ENCODE results near the gene TNRC6C. TPM values are rescaled to one million over a fixed set of nuclear protein-coding genes. Genes with fewer than 3 reads are reported as not detected.

Gene TNRC6C
- total and polyA plus RNA-seq, 2 of the 13 experiments (the other 11 are each of a cell fraction or from before 2014, with no cell fraction given), result 0.66 to 4.9 TPM

DNA sequence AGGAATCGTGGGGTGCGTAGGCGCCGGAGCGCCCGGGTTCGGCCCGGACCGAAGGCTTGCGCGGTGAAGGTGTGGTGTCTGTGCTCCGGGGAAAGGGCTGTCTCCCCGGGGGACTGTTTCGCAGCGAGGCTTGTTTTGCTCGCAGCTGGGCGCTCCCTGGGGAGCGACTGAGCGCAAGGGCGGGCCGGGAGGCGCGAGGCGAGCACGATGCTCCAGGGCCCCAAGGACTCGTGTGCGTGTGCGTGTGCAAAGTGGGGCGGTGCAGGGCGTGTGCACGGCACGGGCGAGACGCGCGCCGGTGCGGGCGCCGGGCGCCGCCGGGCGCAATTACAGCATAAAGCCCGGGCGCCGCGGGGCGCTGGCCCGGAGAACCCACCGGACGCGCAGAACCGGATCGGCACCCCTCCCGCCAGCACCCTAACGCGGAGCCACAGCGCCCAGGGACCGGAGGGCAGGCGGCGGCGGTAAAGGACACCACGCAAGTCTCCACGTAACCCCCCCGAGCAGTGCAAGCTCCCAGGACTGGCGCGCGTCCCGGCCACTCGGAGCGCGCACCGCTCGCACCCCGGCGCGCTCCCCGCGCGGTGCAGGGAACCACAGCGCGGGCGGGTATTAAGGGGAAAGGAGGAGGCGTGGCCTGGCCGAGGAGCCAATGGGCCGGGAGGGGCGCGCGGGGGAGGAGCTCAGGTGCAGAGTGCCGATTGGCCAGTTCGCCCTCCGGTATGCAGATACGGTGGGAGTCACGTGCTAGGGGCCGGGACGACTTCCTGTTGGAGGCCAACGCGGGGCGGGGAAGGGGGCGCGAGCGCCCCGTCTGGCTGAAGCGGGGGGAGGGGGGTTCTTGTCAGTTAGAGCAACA, at the start of gene TNRC6C (continued):
- TF ChIP-seq, protein P1, sequence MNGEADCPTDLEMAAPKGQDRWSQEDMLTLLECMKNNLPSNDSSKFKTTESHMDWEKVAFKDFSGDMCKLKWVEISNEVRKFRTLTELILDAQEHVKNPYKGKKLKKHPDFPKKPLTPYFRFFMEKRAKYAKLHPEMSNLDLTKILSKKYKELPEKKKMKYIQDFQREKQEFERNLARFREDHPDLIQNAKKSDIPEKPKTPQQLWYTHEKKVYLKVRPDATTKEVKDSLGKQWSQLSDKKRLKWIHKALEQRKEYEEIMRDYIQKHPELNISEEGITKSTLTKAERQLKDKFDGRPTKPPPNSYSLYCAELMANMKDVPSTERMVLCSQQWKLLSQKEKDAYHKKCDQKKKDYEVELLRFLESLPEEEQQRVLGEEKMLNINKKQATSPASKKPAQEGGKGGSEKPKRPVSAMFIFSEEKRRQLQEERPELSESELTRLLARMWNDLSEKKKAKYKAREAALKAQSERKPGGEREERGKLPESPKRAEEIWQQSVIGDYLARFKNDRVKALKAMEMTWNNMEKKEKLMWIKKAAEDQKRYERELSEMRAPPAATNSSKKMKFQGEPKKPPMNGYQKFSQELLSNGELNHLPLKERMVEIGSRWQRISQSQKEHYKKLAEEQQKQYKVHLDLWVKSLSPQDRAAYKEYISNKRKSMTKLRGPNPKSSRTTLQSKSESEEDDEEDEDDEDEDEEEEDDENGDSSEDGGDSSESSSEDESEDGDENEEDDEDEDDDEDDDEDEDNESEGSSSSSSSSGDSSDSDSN (CRISPR knock-in tag; IDR thresholded peaks at IDR 0.05), result peak; percentile 83
- TF ChIP-seq ZNF567 (CRISPR knock-in tag; IDR thresholded peaks at IDR 0.05; ENCODE audit: borderline replicate concordance) (no peak), ARID2 (CRISPR knock-in tag; IDR thresholded peaks at IDR 0.05; ENCODE audit: borderline replicate concordance) (peak; percentile 83; the same call in 1 of the 2 replicates), ONECUT2 (CRISPR knock-in tag; IDR thresholded peaks at IDR 0.05) (peak; percentile 48; the same call in 1 of the 2 replicates), MTF1 (CRISPR knock-in tag; IDR thresholded peaks at IDR 0.05) (no peak; the same call in 1 of the 2 replicates), ZNF607 (CRISPR knock-in tag; IDR thresholded peaks at IDR 0.05; ENCODE audit: borderline replicate concordance) (peak; percentile 81), ZNF792 (CRISPR knock-in tag; IDR thresholded peaks at IDR 0.05) (0 out of 2 replicates have a peak, but pooled peaks have one; percentile 28), POLR2G (IDR thresholded peaks at IDR 0.05; ENCODE audit: low read depth, low read length) (peak; percentile 100), HDAC6 (IDR thresholded peaks at IDR 0.05; ENCODE audit: low read depth, low read length) (peak; percentile 70; the same call in 1 of the 2 replicates), ZIK1 (CRISPR knock-in tag; IDR thresholded peaks at IDR 0.05; ENCODE audit: borderline replicate concordance, low read depth) (peak; percentile 33; the same call in 1 of the 2 replicates), TCF7 (IDR thresholded peaks at IDR 0.05; ENCODE audit: low read depth) (no peak), ZNF292 (CRISPR knock-in tag; IDR thresholded peaks at IDR 0.05; ENCODE audit: borderline replicate concordance, low read depth) (no peak), NR2F2 (IDR thresholded peaks at IDR 0.05; ENCODE audit: borderline replicate concordance, low read depth) (no peak), ZSCAN29 (CRISPR knock-in tag; conservative IDR thresholded peaks at IDR 0.05) (no peak), ELF4 (CRISPR knock-in tag; IDR thresholded peaks at IDR 0.05; ENCODE audit: borderline replicate concordance) (0 out of 2 replicates have a peak, but pooled peaks have one; percentile 23), NFIC (IDR thresholded peaks at IDR 0.05; ENCODE audit: low read length) (no peak; the same call in 1 of the 2 replicates), IRX3 (CRISPR knock-in tag; IDR thresholded peaks at IDR 0.05; ENCODE audit: borderline replicate concordance, low read depth) (peak; percentile 87)
- TF ChIP-seq, protein P2, sequence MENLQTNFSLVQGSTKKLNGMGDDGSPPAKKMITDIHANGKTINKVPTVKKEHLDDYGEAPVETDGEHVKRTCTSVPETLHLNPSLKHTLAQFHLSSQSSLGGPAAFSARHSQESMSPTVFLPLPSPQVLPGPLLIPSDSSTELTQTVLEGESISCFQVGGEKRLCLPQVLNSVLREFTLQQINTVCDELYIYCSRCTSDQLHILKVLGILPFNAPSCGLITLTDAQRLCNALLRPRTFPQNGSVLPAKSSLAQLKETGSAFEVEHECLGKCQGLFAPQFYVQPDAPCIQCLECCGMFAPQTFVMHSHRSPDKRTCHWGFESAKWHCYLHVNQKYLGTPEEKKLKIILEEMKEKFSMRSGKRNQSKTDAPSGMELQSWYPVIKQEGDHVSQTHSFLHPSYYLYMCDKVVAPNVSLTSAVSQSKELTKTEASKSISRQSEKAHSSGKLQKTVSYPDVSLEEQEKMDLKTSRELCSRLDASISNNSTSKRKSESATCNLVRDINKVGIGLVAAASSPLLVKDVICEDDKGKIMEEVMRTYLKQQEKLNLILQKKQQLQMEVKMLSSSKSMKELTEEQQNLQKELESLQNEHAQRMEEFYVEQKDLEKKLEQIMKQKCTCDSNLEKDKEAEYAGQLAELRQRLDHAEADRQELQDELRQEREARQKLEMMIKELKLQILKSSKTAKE (CRISPR knock-in tag; IDR thresholded peaks at IDR 0.05; ENCODE audit: borderline replicate concordance), result peak; percentile 69
- TF ChIP-seq, protein P3, sequence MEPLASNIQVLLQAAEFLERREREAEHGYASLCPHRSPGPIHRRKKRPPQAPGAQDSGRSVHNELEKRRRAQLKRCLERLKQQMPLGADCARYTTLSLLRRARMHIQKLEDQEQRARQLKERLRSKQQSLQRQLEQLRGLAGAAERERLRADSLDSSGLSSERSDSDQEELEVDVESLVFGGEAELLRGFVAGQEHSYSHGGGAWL (CRISPR knock-in tag; IDR thresholded peaks at IDR 0.05), result peak; percentile 91
- TF ChIP-seq, protein P4, sequence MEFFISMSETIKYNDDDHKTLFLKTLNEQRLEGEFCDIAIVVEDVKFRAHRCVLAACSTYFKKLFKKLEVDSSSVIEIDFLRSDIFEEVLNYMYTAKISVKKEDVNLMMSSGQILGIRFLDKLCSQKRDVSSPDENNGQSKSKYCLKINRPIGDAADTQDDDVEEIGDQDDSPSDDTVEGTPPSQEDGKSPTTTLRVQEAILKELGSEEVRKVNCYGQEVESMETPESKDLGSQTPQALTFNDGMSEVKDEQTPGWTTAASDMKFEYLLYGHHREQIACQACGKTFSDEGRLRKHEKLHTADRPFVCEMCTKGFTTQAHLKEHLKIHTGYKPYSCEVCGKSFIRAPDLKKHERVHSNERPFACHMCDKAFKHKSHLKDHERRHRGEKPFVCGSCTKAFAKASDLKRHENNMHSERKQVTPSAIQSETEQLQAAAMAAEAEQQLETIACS (CRISPR knock-in tag; IDR thresholded peaks at IDR 0.05), result peak; percentile 93
- TF ChIP-seq, protein P5, sequence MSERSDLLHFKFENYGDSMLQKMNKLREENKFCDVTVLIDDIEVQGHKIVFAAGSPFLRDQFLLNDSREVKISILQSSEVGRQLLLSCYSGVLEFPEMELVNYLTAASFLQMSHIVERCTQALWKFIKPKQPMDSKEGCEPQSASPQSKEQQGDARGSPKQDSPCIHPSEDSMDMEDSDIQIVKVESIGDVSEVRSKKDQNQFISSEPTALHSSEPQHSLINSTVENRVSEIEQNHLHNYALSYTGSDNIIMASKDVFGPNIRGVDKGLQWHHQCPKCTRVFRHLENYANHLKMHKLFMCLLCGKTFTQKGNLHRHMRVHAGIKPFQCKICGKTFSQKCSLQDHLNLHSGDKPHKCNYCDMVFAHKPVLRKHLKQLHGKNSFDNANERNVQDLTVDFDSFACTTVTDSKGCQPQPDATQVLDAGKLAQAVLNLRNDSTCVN (CRISPR knock-in tag; IDR thresholded peaks at IDR 0.05; ENCODE audit: borderline replicate concordance), result peak; percentile 30; the same call in 1 of the 2 replicates
